Activated CD8-positive, alpha-beta memory T cell treated with anti-CD3 and anti-CD28 coated beads, Interleukin-2, amount 10 ng/mL, durations not matched to agents 7 days and 5 days (primary cell): ENCODE data around the gene CARMIL1. TPM values are rescaled to one million over a fixed set of nuclear protein-coding genes. Genes with fewer than 3 reads are reported as not detected.

Experiments
- ATAC-seq: fragments of 150-1000 bp; cut with Tn5 transposase; one replicate; pipeline ENCODE4 v1.10.0; 2021; ENCODE audit warnings: moderate library complexity
- CTCF ChIA-PET: fragments of 350-600 bp; sonication (Branson Sonifier 250); formaldehyde crosslinking; loops from one replicate; lab custom pipeline; 2021; ENCODE audit warnings: antibody characterized with exemption; lab: Charles Lee
- DNase-seq: peaks from one replicate; pipeline ENCODE4 v3.0.0-alpha.2; 2020
- H3K27ac Mint-ChIP-seq: one replicate; pipeline ENCODE4 v1.8.0; 2021; ENCODE audit warnings: mild to moderate bottlenecking, mixed read lengths
- H3K27me3 Mint-ChIP-seq: one replicate; pipeline ENCODE4 v1.8.0; 2021; ENCODE audit warnings: mixed read lengths
- H3K36me3 Mint-ChIP-seq: one replicate; pipeline ENCODE4 v1.8.0; 2021; ENCODE audit warnings: mild to moderate bottlenecking, mixed read lengths
- H3K4me1 Mint-ChIP-seq: one replicate; pipeline ENCODE4 v1.8.0; 2021; ENCODE audit warnings: mixed read lengths
- H3K4me3 Mint-ChIP-seq: one replicate; pipeline ENCODE4 v1.8.0; 2021; ENCODE audit warnings: mild to moderate bottlenecking, moderate library complexity, mixed read lengths
- H3K9me3 Mint-ChIP-seq: one replicate; pipeline ENCODE4 v1.8.0; 2022; ENCODE audit warnings: low read depth, mixed read lengths
- total RNA-seq, 2 experiments: library from RNA; stranded (reverse); gene quantifications; one replicate each; pipeline ENCODE4 v1.2.3, GENCODE V29; 2021

CARMIL1 gene
- total RNA-seq, 2 experiments from 2014 or later: 3.4 to 3.8 TPM

GRCh38 chr6:25537349-25538018 is 258.3 kb downstream of the CARMIL1 start:
- Mint-ChIP-seq H3K4me3 (no peak overlapping the region), H3K4me1 (no peaks in the 10 kb centered on the region), H3K9me3 (no peaks in the 10 kb centered on the region), H3K27me3 (no peaks in the 10 kb centered on the region), H3K36me3 (no peaks in the 10 kb centered on the region), H3K27ac (no peak overlapping the region)
- CTCF ChIA-PET: interaction anchor here (1.2 kb wide), 1 partner anchor 314 kb away, joined by 3 read pairs; no protein-coding TSS in a partner anchor
- no peak for ATAC-seq
- DNase-seq: no peak

- no peaks in the 10 kb centered on the region for H3K9me3 Mint-ChIP-seq
- H3K4me3 Mint-ChIP-seq: no peak overlapping the region
- no peaks in the 10 kb centered on the region for H3K36me3 Mint-ChIP-seq
- ATAC-seq (no peak), DNase-seq (no peak)
- H3K4me1 Mint-ChIP-seq: no peaks in the 10 kb centered on the region
- CTCF ChIA-PET: no interaction called here
- no peak overlapping the region for H3K27ac Mint-ChIP-seq
- no peaks in the 10 kb centered on the region for H3K27me3 Mint-ChIP-seq
Observed at GRCh38 chr6:25541228-25541627, 262.1 kb downstream of the CARMIL1 start.

- no peak for DNase-seq
- Mint-ChIP-seq H3K27me3 (no peaks in the 10 kb centered on the region), H3K36me3 (no peaks in the 10 kb centered on the region), H3K9me3 (no peaks in the 10 kb centered on the region), H3K27ac (no peak overlapping the region), H3K4me1 (no peaks in the 10 kb centered on the region), H3K4me3 (no peak overlapping the region)
- no peak for ATAC-seq
- CTCF ChIA-PET: interaction anchor here (1.2 kb wide), 1 partner anchor 320 kb away, joined by 4 read pairs; no protein-coding TSS in a partner anchor
Observed at GRCh38 chr6:25542984-25543910, 264.1 kb downstream of the CARMIL1 start.

GRCh38 chr6:25544833-25545232 is 265.7 kb downstream of the CARMIL1 start:
- H3K4me3 Mint-ChIP-seq: no peak overlapping the region
- CTCF ChIA-PET: interaction anchor here (1.1 kb wide), 1 partner anchor 11 kb away, joined by 3 read pairs; no protein-coding TSS in a partner anchor
- no peaks in the 10 kb centered on the region for H3K9me3 Mint-ChIP-seq
- no peaks in the 10 kb centered on the region for H3K36me3 Mint-ChIP-seq
- no peaks in the 10 kb centered on the region for H3K4me1 Mint-ChIP-seq
- no peak for ATAC-seq
- H3K27ac Mint-ChIP-seq: no peak overlapping the region
- no peak for DNase-seq
- H3K27me3 Mint-ChIP-seq: no peaks in the 10 kb centered on the region

GRCh38 chr6:25547797-25548196 is 268.6 kb downstream of the CARMIL1 start:
- CTCF ChIA-PET: interaction anchor here (1.3 to 1.4 kb wide), 2 partner anchors 8 to 10 kb away, joined by 3 read pairs; no protein-coding TSS in a partner anchor
- Mint-ChIP-seq H3K27ac (no peak overlapping the region), H3K4me1 (no peaks in the 10 kb centered on the region), H3K27me3 (no peaks in the 10 kb centered on the region), H3K9me3 (no peaks in the 10 kb centered on the region), H3K4me3 (no peak overlapping the region), H3K36me3 (no peaks in the 10 kb centered on the region)
- DNase-seq: no peak
- ATAC-seq: no peak

- CTCF ChIA-PET: interaction anchor here (1.2 kb wide), 1 partner anchor 9 kb away, joined by 3 read pairs; no protein-coding TSS in a partner anchor
- ATAC-seq (no peak), DNase-seq (no peak)
- Mint-ChIP-seq H3K27me3 (no peaks in the 10 kb centered on the region), H3K4me1 (no peaks in the 10 kb centered on the region), H3K36me3 (no peaks in the 10 kb centered on the region), H3K4me3 (no peak overlapping the region), H3K27ac (no peak overlapping the region), H3K9me3 (no peaks in the 10 kb centered on the region)
Observed at GRCh38 chr6:25548451-25548850, 269.3 kb downstream of the CARMIL1 start.

- Mint-ChIP-seq H3K4me1 (no peaks in the 10 kb centered on the region), H3K27me3 (no peaks in the 10 kb centered on the region), H3K9me3 (no peaks in the 10 kb centered on the region), H3K27ac (no peak overlapping the region), H3K36me3 (no peaks in the 10 kb centered on the region), H3K4me3 (no peak overlapping the region)
- ATAC-seq (no peak), DNase-seq (no peak)
- CTCF ChIA-PET: interaction anchor here (0.7 to 3.0 kb wide), 2 partner anchors 14 to 285 kb away, joined by 3 to 8 read pairs; no protein-coding TSS in a partner anchor
Observed at GRCh38 chr6:25550631-25551030, 271.5 kb downstream of the CARMIL1 start.

GRCh38 chr6:25553502-25553901 is 274.3 kb downstream of the CARMIL1 start:
- ATAC-seq: no peak
- CTCF ChIA-PET: interaction anchor here (2.2 to 3.0 kb wide), 2 partner anchors 63 to 288 kb away, joined by 7 to 8 read pairs; no protein-coding TSS in a partner anchor
- H3K9me3 Mint-ChIP-seq: no peaks in the 10 kb centered on the region

GRCh38 chr6:25555188-25555587 is 276.0 kb downstream of the CARMIL1 start:
- Mint-ChIP-seq H3K9me3 (no peaks in the 10 kb centered on the region), H3K27me3 (no peaks in the 10 kb centered on the region), H3K4me1 (peaks cover 2% of the 10 kb centered on the region), H3K36me3 (no peaks in the 10 kb centered on the region), H3K27ac (no peak overlapping the region), H3K4me3 (no peak overlapping the region)
- no peak for DNase-seq
- CTCF ChIA-PET: interaction anchor here (0.8 to 5.7 kb wide), 8 partner anchors 9 to 332 kb away, joined by 3 to 39 read pairs (median 10); partner anchors contain the start of gene CARMIL1
- ATAC-seq: no peak

More at GRCh38 chr6:25553502-25553901, 274.3 kb downstream of the CARMIL1 start:
- Mint-ChIP-seq H3K27me3 (no peaks in the 10 kb centered on the region), H3K4me3 (no peak overlapping the region), H3K27ac (no peak overlapping the region), H3K36me3 (no peaks in the 10 kb centered on the region), H3K4me1 (peaks cover 2% of the 10 kb centered on the region)
- no peak for DNase-seq

GRCh38 chr6:25556516-25556915 is 277.3 kb downstream of the CARMIL1 start:
- Mint-ChIP-seq H3K27ac (no peak overlapping the region), H3K4me1 (peaks cover 2% of the 10 kb centered on the region), H3K9me3 (no peaks in the 10 kb centered on the region), H3K36me3 (no peaks in the 10 kb centered on the region), H3K27me3 (no peaks in the 10 kb centered on the region), H3K4me3 (no peak overlapping the region)
- ATAC-seq (peak; percentile 64), DNase-seq (peak; percentile 86)
- CTCF ChIA-PET: interaction anchor here (0.7 to 5.7 kb wide), 27 partner anchors 9 to 357 kb away, joined by 3 to 39 read pairs (median 3); partner anchors contain the start of gene CARMIL1

- CTCF ChIA-PET: interaction anchor here (0.8 to 5.7 kb wide), 8 partner anchors 9 to 293 kb away, joined by 3 to 39 read pairs (median 3); partner anchors contain the start of gene CARMIL1
- Mint-ChIP-seq H3K27ac (no peak overlapping the region), H3K36me3 (no peaks in the 10 kb centered on the region), H3K4me1 (peaks cover 2% of the 10 kb centered on the region), H3K27me3 (no peaks in the 10 kb centered on the region), H3K4me3 (no peak overlapping the region), H3K9me3 (no peaks in the 10 kb centered on the region)
- ATAC-seq: no peak
- no peak for DNase-seq
Observed at GRCh38 chr6:25558155-25558817, 279.1 kb downstream of the CARMIL1 start.

- Mint-ChIP-seq H3K4me1 (peaks cover 2% of the 10 kb centered on the region), H3K36me3 (no peaks in the 10 kb centered on the region), H3K27me3 (no peaks in the 10 kb centered on the region), H3K9me3 (no peaks in the 10 kb centered on the region), H3K4me3 (no peak overlapping the region), H3K27ac (no peak overlapping the region)
- ATAC-seq (no peak), DNase-seq (no peak)
- CTCF ChIA-PET: no interaction called here
Observed at GRCh38 chr6:25560865-25561264, 281.7 kb downstream of the CARMIL1 start.
